GM13976 (cell line): ENCODE results near the gene CERKL.
A peak's percentile ranks its signal among the peaks of the same experiment; 100 is the strongest.

Source experiments
- DNase-seq: peaks from one replicate; pipeline ENCODE4 v3.0.0; 2012; ENCODE audit warnings: low spot score
- in situ Hi-C: fragments of 300-500 bp; cut with MboI; formaldehyde crosslinking; loops from one replicate; pipeline ENCODE4 v1.12.0; 2022; ENCODE audit warnings: low sequenced_read_pairs, mixed read lengths, inconsistent platforms; ENCODE audit not compliant: unreplicated experiment
- TF ChIP-seq, protein P1 (sequence below): IDR thresholded peaks from 2 replicates; pipeline ENCODE4 v1.5.1; 2012; ENCODE audit warnings: borderline replicate concordance, mild to moderate bottlenecking; ENCODE audit not compliant: insufficient read depth; ENCODE audit errors: extremely low read depth, missing control alignments, control extremely low read depth

CERKL gene

DNA sequence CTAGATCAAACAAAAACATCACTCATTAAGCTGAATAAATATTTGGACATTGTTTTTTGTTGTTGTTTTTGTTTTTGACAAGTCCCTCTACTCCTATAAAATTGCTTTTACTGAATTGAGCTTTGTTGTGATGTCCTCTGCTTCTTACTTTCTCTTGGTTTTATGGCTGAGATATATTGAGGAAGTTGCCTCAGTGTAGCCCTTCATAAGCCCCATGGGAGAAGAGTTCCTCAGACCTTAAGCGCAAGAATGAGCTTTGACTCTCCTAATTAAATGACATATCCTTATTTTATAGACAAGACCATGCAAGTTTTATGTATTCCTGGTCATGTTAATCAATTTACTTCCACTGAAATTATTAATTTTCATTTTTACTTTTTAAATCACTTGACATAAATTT lies 54.9 kb downstream of the CERKL start:
- in situ Hi-C loops = no loop called here
- TF ChIP-seq, protein P1, sequence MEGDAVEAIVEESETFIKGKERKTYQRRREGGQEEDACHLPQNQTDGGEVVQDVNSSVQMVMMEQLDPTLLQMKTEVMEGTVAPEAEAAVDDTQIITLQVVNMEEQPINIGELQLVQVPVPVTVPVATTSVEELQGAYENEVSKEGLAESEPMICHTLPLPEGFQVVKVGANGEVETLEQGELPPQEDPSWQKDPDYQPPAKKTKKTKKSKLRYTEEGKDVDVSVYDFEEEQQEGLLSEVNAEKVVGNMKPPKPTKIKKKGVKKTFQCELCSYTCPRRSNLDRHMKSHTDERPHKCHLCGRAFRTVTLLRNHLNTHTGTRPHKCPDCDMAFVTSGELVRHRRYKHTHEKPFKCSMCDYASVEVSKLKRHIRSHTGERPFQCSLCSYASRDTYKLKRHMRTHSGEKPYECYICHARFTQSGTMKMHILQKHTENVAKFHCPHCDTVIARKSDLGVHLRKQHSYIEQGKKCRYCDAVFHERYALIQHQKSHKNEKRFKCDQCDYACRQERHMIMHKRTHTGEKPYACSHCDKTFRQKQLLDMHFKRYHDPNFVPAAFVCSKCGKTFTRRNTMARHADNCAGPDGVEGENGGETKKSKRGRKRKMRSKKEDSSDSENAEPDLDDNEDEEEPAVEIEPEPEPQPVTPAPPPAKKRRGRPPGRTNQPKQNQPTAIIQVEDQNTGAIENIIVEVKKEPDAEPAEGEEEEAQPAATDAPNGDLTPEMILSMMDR = no peak
- no peak for DNase-seq

DNA sequence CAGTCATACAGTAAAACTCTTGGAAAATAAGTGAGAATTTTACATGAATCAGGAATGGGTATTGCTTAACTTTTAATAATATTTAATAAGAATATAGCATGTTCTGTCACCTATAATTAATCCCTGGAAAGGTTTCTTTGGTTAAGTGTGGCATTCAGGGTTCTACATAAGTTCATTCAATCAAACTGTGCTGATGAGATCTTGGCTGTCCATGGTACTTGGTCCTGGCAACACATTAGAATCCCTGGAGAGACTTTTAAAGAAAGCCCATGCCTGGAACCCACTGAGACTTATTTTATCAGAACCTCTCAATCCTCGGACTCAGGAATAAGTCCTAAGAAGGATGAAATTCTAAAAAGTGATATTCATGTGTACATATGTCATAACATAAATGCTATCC lies 60.3 kb downstream of the CERKL start:
- TF ChIP-seq, protein P1 = no peak
- DNase-seq = no peak
- in situ Hi-C loops = no loop called here

DNA sequence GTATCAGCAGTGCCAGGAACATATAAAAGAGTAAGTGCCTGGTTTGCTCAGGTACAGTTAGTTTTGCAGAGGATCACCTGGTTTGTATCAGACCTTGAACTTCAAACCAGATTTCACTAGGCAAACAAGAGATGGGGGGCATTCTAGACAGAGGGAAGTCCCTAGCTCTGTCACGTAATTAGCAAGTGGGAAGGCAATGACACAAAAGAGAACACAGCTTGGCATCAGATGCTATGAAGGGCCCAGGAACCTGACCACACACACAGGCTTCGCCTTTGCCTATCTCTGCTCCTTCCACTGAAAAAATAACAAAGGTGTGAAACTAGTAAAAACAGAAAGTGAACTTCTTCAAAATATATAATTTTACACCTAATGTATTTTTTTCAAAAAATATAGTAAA lies 62.6 kb downstream of the CERKL start:
- TF ChIP-seq, protein P1 = no peak
- DNase-seq = no peak
- in situ Hi-C loops = no loop called here

DNA sequence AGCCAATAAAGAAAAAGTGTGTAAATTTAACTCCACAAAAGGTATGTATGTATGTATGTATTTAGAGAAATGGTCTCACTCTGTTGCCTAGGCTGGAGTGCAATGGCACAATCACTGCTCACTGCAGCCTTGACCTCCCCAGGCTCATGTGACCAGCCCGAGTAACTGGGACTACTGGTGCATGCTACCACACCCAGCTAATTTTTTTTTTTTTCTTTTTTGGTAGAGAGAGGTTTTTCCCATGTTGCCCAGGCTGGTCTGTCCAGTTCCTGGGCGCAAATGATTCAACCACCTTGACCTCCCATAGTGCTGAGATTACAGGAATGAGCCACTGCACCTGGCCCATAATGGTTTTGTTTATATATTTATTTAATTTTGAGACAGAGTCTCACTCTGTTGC lies 67.1 kb downstream of the CERKL start:
- in situ Hi-C loops = no loop called here
- TF ChIP-seq, protein P1 = no peak
- DNase-seq = no peak

DNA sequence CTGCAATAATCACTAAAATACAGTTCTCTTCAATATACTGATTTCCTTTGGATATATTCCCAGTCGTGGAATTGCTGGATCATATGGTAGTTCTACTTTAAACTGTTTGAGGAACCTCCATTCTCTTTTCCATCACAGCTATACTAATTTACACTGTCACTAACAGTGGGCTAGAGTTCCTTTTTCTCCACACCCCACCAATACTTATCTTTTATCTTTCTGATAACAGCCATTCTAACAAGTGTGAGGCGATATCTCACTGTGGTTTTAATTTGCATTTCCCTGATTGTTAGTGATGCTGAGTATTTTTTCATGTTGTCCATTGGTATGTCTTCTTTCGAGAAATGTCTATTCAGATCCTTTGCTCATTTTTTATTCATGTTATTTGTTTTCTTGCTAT lies 68.4 kb downstream of the CERKL start:
- in situ Hi-C loops = no loop called here
- DNase-seq = no peak
- TF ChIP-seq, protein P1 = no peak

DNA sequence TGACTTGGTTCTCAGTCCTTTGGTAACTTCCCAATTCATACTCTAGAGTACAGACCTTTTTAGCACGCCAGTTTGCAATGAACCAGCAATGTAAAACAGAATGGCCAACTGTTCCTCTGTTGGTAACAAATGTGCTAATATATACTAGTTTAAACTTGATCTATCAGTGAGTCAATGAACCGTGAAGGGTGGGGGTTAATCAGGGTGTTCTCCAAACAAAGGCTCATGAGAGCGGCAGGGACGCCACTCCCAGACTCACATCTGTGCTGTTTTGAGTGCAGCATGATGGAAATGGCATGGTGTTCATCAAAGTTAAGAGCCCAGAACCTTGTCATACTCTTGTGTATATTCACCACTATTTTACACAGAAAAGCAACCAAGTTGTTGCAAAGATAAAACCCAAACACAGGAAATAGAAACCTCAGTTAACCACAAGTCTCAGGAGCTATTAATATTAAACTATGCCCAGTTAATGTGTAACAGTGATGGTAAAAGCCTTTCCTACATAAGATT lies 70.3 kb downstream of the CERKL start:
- DNase-seq = peak; percentile 8
- in situ Hi-C loops = no loop called here
- TF ChIP-seq, protein P1 = no peak

DNA sequence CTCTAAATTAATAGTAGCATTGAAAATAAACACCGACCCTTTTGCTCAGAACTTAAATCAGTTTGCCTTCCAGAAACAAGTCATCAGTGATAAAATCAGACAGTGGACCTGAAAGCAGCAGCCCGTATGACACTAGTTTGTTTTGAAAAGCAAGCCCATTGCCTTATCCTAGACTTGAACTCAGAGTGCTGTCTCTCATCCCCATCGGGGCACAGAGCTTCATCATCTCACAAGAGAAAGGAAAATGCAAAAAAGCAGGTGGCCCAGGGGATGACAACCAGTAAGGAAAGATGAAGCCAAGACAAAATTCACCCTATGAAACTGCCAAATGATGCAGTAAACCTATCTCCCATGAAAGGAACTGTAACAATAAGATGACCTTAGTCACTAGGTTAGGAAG lies 71.2 kb downstream of the CERKL start:
- in situ Hi-C loops = no loop called here
- DNase-seq = no peak
- TF ChIP-seq, protein P1 = no peak
